Camera-type eye (tissue), 1 donor: ENCODE measurements around the gene GSTM5. TPM values are rescaled to one million over a fixed set of nuclear protein-coding genes. Genes with fewer than 3 reads are reported as not detected.

ENCODE experiments used
- total RNA-seq: library from RNA; depleted of rRNA; stranded (reverse); fragments of >200 nt; gene quantifications from one replicate; pipeline ENCODE4 v1.2.3, GENCODE V29; 2014

Gene GSTM5
- total RNA-seq: 16.9 TPM

DNA sequence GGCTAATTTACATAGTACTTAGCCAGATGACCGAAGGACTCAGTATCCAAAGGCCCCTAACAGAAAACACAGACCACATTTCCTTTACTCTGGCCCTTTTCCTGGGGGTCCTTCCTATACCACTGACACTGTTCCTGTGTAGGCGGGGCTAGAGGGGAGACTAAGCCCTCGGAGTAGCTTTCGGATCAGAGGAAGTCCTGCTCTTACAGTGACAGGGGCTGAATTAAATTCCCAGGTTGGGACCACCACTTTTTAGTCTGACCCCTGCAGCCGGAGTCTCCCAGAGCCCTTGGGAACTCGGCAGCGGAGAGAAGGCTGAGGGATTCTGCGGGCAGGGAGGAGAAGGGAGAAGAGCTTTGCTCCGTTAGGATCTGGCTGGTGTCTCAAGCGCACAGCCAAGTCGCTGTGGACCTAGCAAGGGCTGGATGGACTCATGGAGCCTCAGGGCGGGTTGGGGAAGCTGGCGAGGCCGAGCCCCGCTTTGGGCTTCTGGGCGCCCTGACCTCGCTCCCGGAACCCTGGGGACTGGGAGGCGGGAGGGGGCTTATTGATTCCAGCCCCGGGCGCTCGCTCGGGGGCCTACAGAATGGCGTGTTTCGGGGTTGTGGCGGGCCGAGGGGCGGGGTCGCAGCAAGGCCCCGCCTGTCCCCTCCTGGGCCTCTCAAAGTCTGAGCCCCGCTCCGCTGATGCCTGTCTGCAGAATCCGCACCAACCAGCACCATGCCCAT, at the start of gene GSTM5:
Gene GSTM5, plus strand, starts transcription at position 659 of the 728 bp plus-strand sequence. Its CDS starts 62 bp downstream, at position 721.

DNA sequence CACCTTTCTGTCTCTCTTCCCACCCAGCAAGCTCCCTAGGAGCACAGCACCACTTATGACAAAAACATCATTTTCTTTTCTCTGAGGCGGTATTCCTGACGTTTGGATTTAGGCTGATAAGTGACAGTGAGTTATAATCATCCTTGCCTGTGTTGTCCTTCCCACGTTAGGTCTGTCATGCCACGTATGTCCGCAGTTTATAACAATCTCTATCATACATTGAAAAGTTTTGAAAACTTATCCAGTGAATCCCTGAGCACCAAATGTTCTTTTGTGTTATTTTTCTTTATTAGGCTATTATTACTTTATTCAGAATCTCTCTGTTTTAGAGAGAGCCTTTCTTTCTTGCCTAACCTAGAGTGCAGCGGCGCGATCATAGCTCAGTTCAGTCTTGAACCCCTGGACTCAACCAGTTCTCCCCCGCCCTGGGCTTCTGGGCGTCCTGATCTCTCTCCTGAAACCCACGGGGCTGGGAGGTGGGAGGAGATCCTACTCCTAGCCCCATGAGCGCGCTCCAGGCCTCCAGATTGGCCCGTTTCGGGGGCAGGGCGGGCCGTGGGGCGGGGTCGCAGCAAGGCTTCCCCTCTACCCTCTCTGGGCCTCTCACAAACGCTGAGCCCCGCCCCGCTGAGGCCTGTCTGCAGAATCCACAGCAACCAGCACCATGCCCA, 44.5 kb upstream of the GSTM5 start, which contains the start of gene GSTM2:
Gene GSTM2, plus strand, starts transcription at position 606 of the 671 bp plus-strand sequence. Its CDS starts 59 bp downstream, at position 665.

GRCh38 chr1:109687641-109688499, 24.2 kb upstream of the GSTM5 start, which contains the start of gene GSTM1:
Gene GSTM1 (plus strand): TSS chr1:109687817. CDS start chr1:109687874, 57 bp downstream.

GRCh38 chr1:109740615-109741373, 28.7 kb downstream of the GSTM5 start, which contains the start of gene GSTM3:
Gene GSTM3 (minus strand): TSS chr1:109741038. CDS start chr1:109740287, 751 bp downstream.

GRCh38 chr1:109763646-109764415, 51.8 kb downstream of the GSTM5 start, which contains the start of gene EPS8L3:
Gene EPS8L3 (minus strand): TSS chr1:109763923. CDS start chr1:109761749, 2,174 bp downstream.

Other genes starting within 250 kb of the GSTM5 start
- gene SYPL2, start 245.7 kb upstream of the GSTM5 start, total RNA-seq: 5.3 TPM
- gene ATXN7L2, start 228.3 kb upstream of the GSTM5 start, total RNA-seq: 9.6 TPM
- gene CYB561D1, start 218.2 kb upstream of the GSTM5 start, total RNA-seq: 5.6 TPM
- gene AMIGO1, start 202.5 kb upstream of the GSTM5 start, total RNA-seq: 13.3 TPM
- 4.8 TPM for gene GPR61, start 172.4 kb upstream of the GSTM5 start, total RNA-seq
- gene GNAI3, start 163.6 kb upstream of the GSTM5 start, total RNA-seq: 12.8 TPM
- 21.8 TPM for gene GNAT2, start 92.6 kb upstream of the GSTM5 start, total RNA-seq
- 75.2 TPM for gene AMPD2, start 92.4 kb upstream of the GSTM5 start, total RNA-seq
- gene GSTM4, start 56.2 kb upstream of the GSTM5 start, total RNA-seq: 15.4 TPM
- 92.3 TPM for gene GSTM2, start 44.2 kb upstream of the GSTM5 start, total RNA-seq
- not detected for gene GSTM1, start 24.4 kb upstream of the GSTM5 start, total RNA-seq
- 41.6 TPM for gene GSTM3, start 28.8 kb downstream of the GSTM5 start, total RNA-seq
- gene EPS8L3, start 51.7 kb downstream of the GSTM5 start, total RNA-seq: not detected
- gene CSF1, start 198.6 kb downstream of the GSTM5 start, total RNA-seq: 13.6 TPM